Measurements from ENCODE around the gene ST8SIA2.

DNA sequence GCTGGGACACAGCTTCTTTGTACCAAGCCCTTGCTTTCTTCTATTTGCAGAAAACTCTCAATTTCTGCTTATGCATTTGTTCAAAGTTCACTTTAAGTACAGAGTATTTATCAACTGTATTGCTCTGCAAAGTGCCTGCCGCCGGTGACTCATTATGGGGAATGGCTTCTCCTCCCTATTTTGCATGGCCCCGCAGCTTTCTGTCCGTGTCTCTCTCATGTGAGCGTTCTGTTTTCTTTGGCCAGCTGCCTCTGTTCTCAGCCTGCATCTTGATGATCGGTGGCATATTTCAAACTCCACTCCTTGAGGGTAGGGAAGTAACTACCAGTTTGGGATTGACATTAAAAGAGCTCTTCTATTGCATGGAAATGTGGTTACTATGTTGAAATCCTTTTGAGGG is 28.6 kb upstream of the ST8SIA2 start:
- TF ChIP-seq, protein P1, sequence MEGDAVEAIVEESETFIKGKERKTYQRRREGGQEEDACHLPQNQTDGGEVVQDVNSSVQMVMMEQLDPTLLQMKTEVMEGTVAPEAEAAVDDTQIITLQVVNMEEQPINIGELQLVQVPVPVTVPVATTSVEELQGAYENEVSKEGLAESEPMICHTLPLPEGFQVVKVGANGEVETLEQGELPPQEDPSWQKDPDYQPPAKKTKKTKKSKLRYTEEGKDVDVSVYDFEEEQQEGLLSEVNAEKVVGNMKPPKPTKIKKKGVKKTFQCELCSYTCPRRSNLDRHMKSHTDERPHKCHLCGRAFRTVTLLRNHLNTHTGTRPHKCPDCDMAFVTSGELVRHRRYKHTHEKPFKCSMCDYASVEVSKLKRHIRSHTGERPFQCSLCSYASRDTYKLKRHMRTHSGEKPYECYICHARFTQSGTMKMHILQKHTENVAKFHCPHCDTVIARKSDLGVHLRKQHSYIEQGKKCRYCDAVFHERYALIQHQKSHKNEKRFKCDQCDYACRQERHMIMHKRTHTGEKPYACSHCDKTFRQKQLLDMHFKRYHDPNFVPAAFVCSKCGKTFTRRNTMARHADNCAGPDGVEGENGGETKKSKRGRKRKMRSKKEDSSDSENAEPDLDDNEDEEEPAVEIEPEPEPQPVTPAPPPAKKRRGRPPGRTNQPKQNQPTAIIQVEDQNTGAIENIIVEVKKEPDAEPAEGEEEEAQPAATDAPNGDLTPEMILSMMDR (IDR thresholded peaks at IDR 0.05), result no peak
- TF ChIP-seq POLR2AphosphoS5 (IDR thresholded peaks at IDR 0.05; ENCODE audit: low read depth, low read length), result no peak
- TF ChIP-seq, protein P2, sequence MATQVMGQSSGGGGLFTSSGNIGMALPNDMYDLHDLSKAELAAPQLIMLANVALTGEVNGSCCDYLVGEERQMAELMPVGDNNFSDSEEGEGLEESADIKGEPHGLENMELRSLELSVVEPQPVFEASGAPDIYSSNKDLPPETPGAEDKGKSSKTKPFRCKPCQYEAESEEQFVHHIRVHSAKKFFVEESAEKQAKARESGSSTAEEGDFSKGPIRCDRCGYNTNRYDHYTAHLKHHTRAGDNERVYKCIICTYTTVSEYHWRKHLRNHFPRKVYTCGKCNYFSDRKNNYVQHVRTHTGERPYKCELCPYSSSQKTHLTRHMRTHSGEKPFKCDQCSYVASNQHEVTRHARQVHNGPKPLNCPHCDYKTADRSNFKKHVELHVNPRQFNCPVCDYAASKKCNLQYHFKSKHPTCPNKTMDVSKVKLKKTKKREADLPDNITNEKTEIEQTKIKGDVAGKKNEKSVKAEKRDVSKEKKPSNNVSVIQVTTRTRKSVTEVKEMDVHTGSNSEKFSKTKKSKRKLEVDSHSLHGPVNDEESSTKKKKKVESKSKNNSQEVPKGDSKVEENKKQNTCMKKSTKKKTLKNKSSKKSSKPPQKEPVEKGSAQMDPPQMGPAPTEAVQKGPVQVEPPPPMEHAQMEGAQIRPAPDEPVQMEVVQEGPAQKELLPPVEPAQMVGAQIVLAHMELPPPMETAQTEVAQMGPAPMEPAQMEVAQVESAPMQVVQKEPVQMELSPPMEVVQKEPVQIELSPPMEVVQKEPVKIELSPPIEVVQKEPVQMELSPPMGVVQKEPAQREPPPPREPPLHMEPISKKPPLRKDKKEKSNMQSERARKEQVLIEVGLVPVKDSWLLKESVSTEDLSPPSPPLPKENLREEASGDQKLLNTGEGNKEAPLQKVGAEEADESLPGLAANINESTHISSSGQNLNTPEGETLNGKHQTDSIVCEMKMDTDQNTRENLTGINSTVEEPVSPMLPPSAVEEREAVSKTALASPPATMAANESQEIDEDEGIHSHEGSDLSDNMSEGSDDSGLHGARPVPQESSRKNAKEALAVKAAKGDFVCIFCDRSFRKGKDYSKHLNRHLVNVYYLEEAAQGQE (IDR thresholded peaks at IDR 0.05; ENCODE audit: insufficient read depth in 1 of 2, low read depth in 2 of 2, low read length in 1 of 2), result no peak
- no peak for TF ChIP-seq SIN3A (IDR thresholded peaks at IDR 0.05; ENCODE audit: borderline replicate concordance, insufficient read depth, low read depth, low read length)
- no peak for TF ChIP-seq TCF7L2 (IDR thresholded peaks at IDR 0.05; ENCODE audit: low read depth, low read length)
